HG03066 (cell line): ENCODE measurements around the gene CACNG6.
"Not testable (repeated sequence)": the region's sequence is repeated elsewhere in the genome, so short reads cannot be mapped to it uniquely, and the experiment has no call there.

ENCODE experiments used
- ATAC-seq: cut with Tn5 transposase; IDR thresholded peaks from one replicate; pipeline ENCODE4 v1.9.1; 2021; ENCODE audit warnings: low read depth; ENCODE audit not compliant: unreplicated experiment

Gene CACNG6

GRCh38 chr19:53998223-53998622 is 6.8 kb downstream of the CACNG6 start:
- ATAC-seq, result no peak

DNA sequence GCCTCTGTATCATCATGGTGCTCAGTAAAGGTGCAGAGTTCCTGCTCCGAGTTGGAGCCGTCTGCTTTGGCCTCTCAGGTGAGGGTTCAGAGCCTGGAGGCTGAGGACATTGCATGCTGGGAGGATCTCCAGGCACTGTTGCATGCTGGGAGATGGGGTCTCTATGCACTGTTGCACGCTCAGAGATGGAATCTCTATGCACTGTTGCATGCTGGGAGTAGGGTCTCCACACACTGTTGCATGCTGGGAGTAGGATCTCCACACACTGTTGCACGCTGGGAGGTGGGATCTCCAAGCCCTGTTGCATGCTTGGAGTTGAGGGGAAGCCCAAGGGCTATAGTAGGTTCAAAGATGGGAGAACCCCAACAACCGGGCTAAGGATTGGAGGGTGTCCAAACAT is 8.3 kb downstream of the CACNG6 start:
- no peak for ATAC-seq

GRCh38 chr19:54001496-54001895 is 10.1 kb downstream of the CACNG6 start:
- ATAC-seq, result no peak

DNA sequence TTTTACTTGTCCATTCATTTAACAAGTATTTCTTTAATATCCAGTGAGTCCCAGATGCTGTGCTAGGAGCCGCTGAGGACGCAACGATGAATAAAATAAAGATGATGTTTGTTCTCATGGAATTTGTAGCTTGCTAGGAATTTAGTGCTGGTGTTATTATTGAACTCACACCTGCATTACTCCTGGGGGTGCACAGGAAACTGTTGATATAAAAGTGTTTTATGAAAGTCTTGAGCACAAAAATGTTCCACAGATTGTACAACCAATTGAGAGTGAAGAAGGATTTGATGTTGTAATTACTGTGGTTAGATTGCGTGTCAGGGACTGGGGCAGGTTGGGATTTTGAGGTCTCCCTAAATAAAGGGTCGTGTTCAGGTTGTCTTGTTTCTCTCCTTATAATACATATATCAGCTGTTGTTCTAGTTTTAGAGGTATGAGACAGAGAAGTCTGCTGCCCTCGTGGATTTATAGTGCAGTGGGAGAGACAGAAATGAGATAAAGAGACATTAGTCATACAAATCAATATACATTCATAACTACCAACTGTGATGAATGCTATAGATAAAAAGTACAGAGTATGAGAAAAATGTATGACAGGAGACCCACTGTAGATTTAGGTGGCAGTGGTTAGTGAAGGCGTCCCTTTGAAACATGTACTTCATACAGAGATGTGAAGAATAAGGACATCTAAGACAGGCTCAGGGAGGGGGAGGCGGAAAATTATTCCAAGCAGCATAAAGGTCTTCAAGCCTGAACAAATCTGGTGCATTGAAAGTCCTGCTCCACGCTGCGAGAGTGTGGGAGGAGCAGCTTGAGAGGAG is 11.3 kb downstream of the CACNG6 start:
- ATAC-seq, result no peak

GRCh38 chr19:54009440-54009839 is 18.0 kb downstream of the CACNG6 start:
- ATAC-seq, result no peak

- no peak for ATAC-seq
These were observed 19.0 kb downstream of the CACNG6 start for GRCh38 chr19:54010474-54010873.

DNA sequence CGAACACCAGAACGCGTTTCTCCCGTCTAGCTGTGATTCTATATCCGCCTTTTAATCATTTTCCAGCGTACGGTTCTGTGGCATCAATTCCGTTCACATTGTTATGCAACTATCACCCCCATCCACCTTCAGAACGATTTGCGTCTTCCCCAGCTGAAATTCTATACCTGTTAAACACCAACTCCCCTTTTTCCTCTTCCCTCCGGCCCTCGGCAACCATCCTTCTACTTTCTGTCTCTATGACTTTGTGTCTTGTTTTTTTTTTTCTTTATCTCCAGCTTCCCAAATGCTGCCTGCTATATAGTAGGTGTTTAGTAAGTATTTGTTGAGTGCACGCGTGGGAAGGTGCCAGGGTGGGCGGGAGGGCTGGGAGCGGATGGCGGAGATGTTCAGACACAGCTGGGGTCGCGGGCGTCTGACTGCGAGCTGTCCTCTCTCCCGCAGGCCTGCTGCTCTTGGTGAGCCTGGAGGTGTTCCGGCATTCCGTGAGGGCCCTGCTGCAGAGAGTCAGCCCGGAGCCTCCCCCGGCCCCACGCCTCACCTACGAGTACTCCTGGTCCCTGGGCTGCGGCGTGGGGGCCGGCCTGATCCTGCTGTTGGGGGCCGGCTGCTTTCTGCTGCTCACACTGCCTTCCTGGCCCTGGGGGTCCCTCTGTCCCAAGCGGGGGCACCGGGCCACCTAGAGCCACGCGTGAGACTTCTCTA is 20.2 kb downstream of the CACNG6 start:
- no peak for ATAC-seq

- no peak for ATAC-seq
These were observed 22.4 kb downstream of the CACNG6 start for GRCh38 chr19:54013866-54014265.

DNA sequence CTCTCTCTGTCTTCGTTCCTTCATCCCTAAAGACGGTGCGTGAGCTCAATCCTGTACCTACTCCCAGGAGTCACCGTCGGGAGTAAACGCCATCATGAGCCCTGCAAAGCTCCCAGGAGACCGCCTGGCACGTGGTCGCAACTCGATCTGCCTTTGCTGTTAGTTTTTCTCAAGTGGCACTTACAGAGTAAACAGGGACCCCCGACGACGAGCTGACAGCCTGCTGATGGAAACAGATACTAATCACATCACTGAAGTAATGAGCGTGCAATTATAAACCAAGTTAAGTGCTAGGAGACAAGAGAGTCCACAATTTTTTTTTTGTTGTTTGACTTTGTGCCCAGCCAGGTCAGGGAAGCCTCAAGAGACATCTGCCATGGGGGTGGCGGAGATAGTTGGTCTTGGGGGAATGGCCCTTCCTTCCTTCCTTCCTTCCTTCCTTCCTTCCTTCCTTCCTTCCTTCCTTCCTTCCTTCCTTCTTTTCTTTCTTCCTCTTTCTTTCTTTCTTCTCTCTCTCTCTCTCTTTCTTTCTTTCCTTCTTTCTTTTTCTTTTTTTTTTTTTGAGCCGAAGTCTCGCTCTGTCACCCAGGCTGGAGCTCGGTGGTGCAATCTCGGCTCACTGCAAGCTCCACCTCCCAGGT is 23.6 kb downstream of the CACNG6 start:
- no peak for ATAC-seq

- ATAC-seq, result no peak
These were observed 25.8 kb downstream of the CACNG6 start for GRCh38 chr19:54017261-54017660.

- ATAC-seq, result no peak
These were observed 29.9 kb downstream of the CACNG6 start for GRCh38 chr19:54021363-54021762.

- ATAC-seq, result no peak
These were observed 30.5 kb downstream of the CACNG6 start for GRCh38 chr19:54021932-54022331.

DNA sequence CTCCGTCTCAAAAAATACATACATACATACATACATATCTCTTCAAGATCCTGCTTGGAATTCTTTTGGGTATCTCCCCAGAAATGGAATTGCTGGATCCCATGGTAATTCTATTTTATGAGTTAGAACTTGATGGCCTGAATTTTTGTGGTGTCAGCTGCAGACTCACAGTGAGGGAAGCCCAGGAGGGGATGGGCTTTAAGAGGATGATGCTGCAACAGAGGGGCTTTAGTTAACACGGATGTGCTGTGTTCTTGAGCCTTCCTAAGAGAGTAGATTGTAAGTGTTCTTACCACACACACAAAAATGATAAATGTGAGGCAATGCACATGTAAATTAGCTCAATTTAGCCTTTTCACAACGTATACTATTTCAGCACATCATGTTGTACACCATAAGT is 31.8 kb downstream of the CACNG6 start:
- no peak for ATAC-seq

GRCh38 chr19:54024660-54025059 is 33.2 kb downstream of the CACNG6 start:
- no peak for ATAC-seq

GRCh38 chr19:54026656-54027055 is 35.2 kb downstream of the CACNG6 start:
- no peak for ATAC-seq

GRCh38 chr19:54029301-54029700 is 37.9 kb downstream of the CACNG6 start:
- ATAC-seq, result no peak

DNA sequence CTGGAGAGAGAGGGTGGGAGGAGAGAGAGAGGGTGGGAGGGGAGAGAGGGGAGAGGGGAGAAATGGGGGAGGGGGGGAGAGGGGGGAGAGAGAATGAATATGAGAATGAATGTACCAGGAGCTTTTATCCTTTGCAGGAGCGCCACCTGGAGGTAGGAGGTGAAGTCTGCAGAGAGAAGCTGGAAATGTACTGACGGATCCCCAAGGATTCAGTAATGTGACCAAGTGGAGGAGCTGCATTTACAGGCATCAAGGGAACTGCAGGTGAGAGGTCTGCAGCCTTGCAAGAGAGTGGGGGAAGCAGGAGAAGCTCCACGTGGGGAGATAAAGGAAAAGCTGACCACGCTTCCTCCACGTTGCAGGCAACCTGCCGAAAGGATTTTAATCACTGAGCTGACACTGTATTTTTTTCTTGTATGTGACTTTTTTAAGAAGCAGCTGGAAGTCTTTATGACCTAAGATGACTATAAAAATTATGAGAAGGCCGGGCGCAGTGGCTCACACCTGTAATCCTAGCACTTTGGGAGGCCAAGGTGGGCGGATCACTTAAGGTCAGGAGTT is 38.6 kb downstream of the CACNG6 start:
- ATAC-seq, result no peak

- ATAC-seq, result no peak
These were observed 39.6 kb downstream of the CACNG6 start for GRCh38 chr19:54030895-54031586.

DNA sequence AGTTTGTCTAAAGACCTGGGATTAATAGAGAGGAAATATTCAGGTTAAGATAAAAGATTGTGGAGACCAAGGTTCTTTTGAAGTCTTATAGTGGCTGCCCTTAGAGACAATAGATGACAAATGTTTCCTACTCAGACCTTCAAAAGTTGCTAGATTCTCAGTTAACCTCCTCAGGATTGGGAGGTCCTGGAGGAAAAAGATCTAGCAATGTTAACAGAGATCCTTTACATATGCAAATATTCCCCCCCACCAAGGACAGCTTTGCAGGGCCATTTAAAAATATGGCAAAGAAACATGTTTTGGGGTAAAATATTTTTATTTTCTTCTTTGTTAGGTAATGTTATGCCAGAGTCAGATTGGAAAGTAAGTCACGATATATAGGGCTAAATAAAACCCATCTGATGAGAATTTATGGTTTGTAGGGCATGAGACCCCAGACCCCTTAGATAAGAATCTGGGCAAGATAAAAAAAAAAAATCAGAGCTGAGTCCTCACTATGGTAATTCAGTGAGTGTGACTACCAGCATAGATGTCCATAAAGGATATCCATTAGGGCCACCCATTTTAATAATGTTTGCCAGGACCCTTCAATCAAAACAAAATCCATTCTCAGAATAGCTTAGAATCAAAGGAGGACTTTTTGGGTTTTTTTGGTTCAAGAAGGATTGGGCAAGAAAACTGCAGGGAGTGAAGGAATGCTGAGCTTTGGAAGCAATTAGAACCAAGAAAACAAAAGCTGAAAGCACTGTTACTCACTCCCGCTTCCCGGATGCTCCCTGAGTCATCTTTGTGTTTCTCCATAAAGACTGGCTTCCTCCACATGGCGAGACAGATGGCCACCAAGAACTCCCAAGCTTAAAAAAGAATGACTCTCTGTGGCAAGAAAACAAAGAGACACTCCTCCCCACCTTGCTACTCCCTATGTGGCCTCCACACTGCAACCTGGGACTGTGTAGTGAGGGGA is 44.1 kb downstream of the CACNG6 start:
- ATAC-seq, result no peak

GRCh38 chr19:54036542-54036941 is 45.1 kb downstream of the CACNG6 start:
- not testable (repeated sequence) for ATAC-seq
